HepG2 (cell line): ENCODE results near the gene BAIAP3.

Experiments
- FIP1L1 ChIP-seq: fragments of 200-400 bp; formaldehyde crosslinking; IDR thresholded peaks from 2 replicates; pipeline ENCODE4 v1.6.1; 2018; ENCODE audit warnings: low read depth, mild to moderate bottlenecking, low read length, moderate library complexity, borderline replicate concordance; ENCODE audit not compliant: insufficient read depth
- GTF2F1 ChIP-seq: fragments of 150-350 bp; IDR thresholded peaks from 2 replicates; pipeline ENCODE4 v1.6.1; 2014; ENCODE audit warnings: low read length
- SRF ChIP-seq: IDR thresholded peaks from 2 replicates; pipeline ENCODE4 v1.6.1; 2011; ENCODE audit warnings: mild to moderate bottlenecking, low read depth, low read length, moderate library complexity
- SRSF1 ChIP-seq: fragments of 200-400 bp; formaldehyde crosslinking; optimal IDR thresholded peaks from 2 replicates; pipeline ENCODE3; 2017; ENCODE audit warnings: mild to moderate bottlenecking, low read depth, low read length, moderate library complexity
- TBL1XR1 ChIP-seq: fragments of 150-350 bp; IDR thresholded peaks from 2 replicates; pipeline ENCODE4 v1.6.1; 2014; ENCODE audit warnings: borderline replicate concordance, low read length; ENCODE audit not compliant: partially characterized antibody

DNA sequence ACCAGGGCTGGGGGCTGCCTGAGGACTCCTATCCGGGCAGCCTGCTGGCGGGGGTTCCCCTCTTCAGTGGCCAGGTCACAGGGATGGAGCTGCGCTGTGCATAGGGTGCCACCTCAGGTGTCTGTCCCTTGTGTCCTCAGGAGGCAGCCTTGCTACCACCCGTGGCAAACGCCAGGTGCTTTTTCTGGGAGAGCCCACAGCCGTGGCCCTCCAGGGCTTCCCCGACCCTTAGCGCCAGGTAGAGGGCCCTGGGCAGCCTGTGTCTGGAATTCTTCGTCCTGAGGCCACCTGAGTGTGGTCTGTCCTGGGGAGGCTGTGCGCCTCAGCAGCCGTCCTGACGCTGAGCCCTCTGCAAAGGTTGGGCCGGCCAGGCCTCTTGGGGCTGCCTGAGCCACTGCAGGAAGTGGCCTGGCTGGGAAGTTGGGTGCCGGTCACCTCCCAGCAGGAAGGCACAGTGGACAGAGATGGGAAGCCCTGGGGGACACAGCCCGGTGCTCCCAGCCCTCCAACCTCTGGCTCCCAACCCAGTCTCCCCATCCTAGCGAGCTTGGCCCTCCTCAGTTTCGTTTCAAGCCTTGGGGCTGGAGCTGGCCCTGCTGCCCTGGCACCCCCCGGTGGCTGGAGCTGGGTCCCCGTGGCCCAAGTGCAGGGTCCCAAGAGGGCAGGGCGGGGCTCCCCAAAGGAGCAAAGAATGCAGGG, 7.6 kb upstream of the BAIAP3 start:
- TF ChIP-seq GTF2F1 (no peak), SRSF1 (no peak), TBL1XR1 (no peak), SRF (no peak), FIP1L1 (no peak)
